ENCODE results near the gene FOXP2. TPM values are rescaled to one million over a fixed set of nuclear protein-coding genes. Genes with fewer than 3 reads are reported as not detected.

FOXP2 gene
- total and polyA plus RNA-seq, 10 of the 15 experiments (the other 5 are each of a cell fraction or from before 2014, with no cell fraction given), result 0.99 to 2.5 (median 1.8) TPM

GRCh38 chr7:114629762-114630161 is 215.1 kb downstream of the FOXP2 start (continued):
- no peak for TF ChIP-seq ZNF687 (IDR thresholded peaks at IDR 0.05)

GRCh38 chr7:114630201-114630990 is 215.8 kb downstream of the FOXP2 start:
- BruUV-seq (replicated peaks), result no TSS peak
- intact Hi-C loops (cut with micrococcal nuclease; ENCODE audit: unreplicated experiment), result loop anchor here (5.0 kb wide), 2 partner anchors 73 to 292 kb away; partner anchors contain the start of gene MDFIC
- TF ChIP-seq KLF5 (IDR thresholded peaks at IDR 0.05; ENCODE audit: partially characterized antibody) (no peak), MYC (IDR thresholded peaks at IDR 0.05; ENCODE audit: insufficient read depth, insufficient read length, insufficient replicate concordance, low read length, severe bottlenecking) (no peak), NFIC (IDR thresholded peaks at IDR 0.05; ENCODE audit: low read depth, low read length) (no peak), ZBTB4 (CRISPR knock-in tag; IDR thresholded peaks at IDR 0.05) (no peak), SMARCA5 (IDR thresholded peaks at IDR 0.05) (no peak), YBX1 (IDR thresholded peaks at IDR 0.05) (no peak)
- TF ChIP-seq, protein P1, sequence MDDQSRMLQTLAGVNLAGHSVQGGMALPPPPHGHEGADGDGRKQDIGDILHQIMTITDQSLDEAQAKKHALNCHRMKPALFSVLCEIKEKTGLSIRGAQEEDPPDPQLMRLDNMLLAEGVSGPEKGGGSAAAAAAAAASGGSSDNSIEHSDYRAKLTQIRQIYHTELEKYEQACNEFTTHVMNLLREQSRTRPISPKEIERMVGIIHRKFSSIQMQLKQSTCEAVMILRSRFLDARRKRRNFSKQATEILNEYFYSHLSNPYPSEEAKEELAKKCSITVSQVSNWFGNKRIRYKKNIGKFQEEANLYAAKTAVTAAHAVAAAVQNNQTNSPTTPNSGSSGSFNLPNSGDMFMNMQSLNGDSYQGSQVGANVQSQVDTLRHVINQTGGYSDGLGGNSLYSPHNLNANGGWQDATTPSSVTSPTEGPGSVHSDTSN (IDR thresholded peaks at IDR 0.05; ENCODE audit: insufficient replicate concordance, low read depth, low read length), result peak; percentile 78

More at GRCh38 chr7:114630201-114630990, 215.8 kb downstream of the FOXP2 start:
- Histone ChIP-seq H3K4me3 (no peak overlapping the region), H3K27me3 (replicated peaks in 1 of 2; ENCODE audit: control insufficient read depth in 2 of 2, insufficient read depth in 2 of 2, low read length in 1 of 2) (no peaks in the 10 kb centered on the region), H3K36me3 (ENCODE audit: control insufficient read depth in 2 of 2, insufficient read depth in 2 of 2, low read length in 1 of 2) (no peaks in the 10 kb centered on the region), H3K27ac (ENCODE audit: control insufficient read depth, insufficient read depth) (no peak overlapping the region), H3K9me3 (replicated peaks; ENCODE audit: control insufficient read depth, insufficient read depth, low read length) (no peaks in the 10 kb centered on the region), H3K79me2 (ENCODE audit: control insufficient read depth, insufficient read depth, low read length) (no peaks in the 10 kb centered on the region), H3K4me2 (ENCODE audit: control insufficient read depth, insufficient read depth) (peak overlapping the region; percentile 30; the same call in 1 of the 2 replicates), H3K9ac (ENCODE audit: control insufficient read depth, insufficient read depth, low read length) (no peak overlapping the region), H4K20me1 (ENCODE audit: control insufficient read depth, insufficient read depth) (no peaks in the 10 kb centered on the region), H3K4me1 (ENCODE audit: control insufficient read depth, insufficient read depth, low read length) (no peaks in the 10 kb centered on the region), H2AFZ (ENCODE audit: control insufficient read depth, low read depth, low read length) (peak overlapping the region; percentile 56)
- peak; percentile 13 for FAIRE-seq
- POLR2A ChIA-PET, result interaction anchor here (1.8 kb wide), 1 partner anchor 11 kb away, joined by 11 read pairs; no protein-coding TSS in a partner anchor
- whole genome bisulfite sequencing (ENCODE audit: insufficient coverage, insufficient replicate concordance, low lambda C conversion rate, missing lambda C conversion rate), result 43% methylated on average over 7 of the region's 7 CpGs
- RAD21 ChIA-PET (ENCODE audit: unreplicated experiment), result interaction anchor here (1.0 to 2.7 kb wide), 2 partner anchors 13 to 31 kb away, joined by 4 to 13 read pairs; no protein-coding TSS in a partner anchor
- SMC1A ChIA-PET (ENCODE audit: uncharacterized antibody, unreplicated experiment), result interaction anchor here (0.7 to 3.8 kb wide), 14 partner anchors 9 to 304 kb away, joined by 3 to 20 read pairs (median 4); no protein-coding TSS in a partner anchor
- CTCF ChIA-PET, result interaction anchor here (1.1 to 1.4 kb wide), 3 partner anchors 11 to 189 kb away, joined by 3 to 5 read pairs (median 3); no protein-coding TSS in a partner anchor
- no peak for DNase-seq (ENCODE audit: low read depth, low spot score)
- in situ Hi-C loops (cut with MboI), result no loop called here
- peak; percentile 63 for ATAC-seq

Measured in GM12878 (cell line).